LNCAP (cell line): ENCODE measurements around the gene RSL1D1.

Experiments
- CTCF ChIP-seq: fragments of 450-650 bp; IDR thresholded peaks from 2 replicates; pipeline ENCODE4 v1.5.1; 2017; ENCODE audit warnings: mild to moderate bottlenecking

RSL1D1 gene

GRCh38 chr16:11851294-11852091, at the start of gene RSL1D1:
RSL1D1 (minus strand) TSS chr16:11851542; CDS start chr16:11851512, 30 bp downstream.
- no peak for TF ChIP-seq CTCF

GRCh38 chr16:11901091-11901490, 49.7 kb upstream of the RSL1D1 start:
- TF ChIP-seq CTCF: no peak

GRCh38 chr16:11896486-11897176, 45.3 kb upstream of the RSL1D1 start:
- TF ChIP-seq CTCF: no peak

GRCh38 chr16:11893571-11893970, 42.2 kb upstream of the RSL1D1 start:
- TF ChIP-seq CTCF: no peak

- no peak for TF ChIP-seq CTCF
Observed at GRCh38 chr16:11892761-11893160, 41.4 kb upstream of the RSL1D1 start.

GRCh38 chr16:11890231-11890965, 39.1 kb upstream of the RSL1D1 start:
- no peak for TF ChIP-seq CTCF

- no peak for TF ChIP-seq CTCF
Observed at GRCh38 chr16:11886881-11887280, 35.5 kb upstream of the RSL1D1 start.
